Measurements from ENCODE around the gene PICALM. TPM values are rescaled to one million over a fixed set of nuclear protein-coding genes. Genes with fewer than 3 reads are reported as not detected.

The PICALM gene
- total and polyA plus RNA-seq, 4 donors: 19.3 to 317 (median 108) TPM

- no peak overlapping the region for H3K9ac ChIP-seq (ENCODE audit: low read depth in 1 of 2, low read length in 2 of 2)
- no peaks in the 10 kb centered on the region for H3K36me3 ChIP-seq (ENCODE audit: control insufficient read depth in 4 of 4, insufficient read depth in 3 of 4, low read depth in 1 of 4, low read length in 3 of 4)
- peaks cover 0 to 2% (median 0%) of the 10 kb centered on the region in 4 donors for H3K4me1 ChIP-seq (ENCODE audit: control insufficient read depth in 4 of 4, insufficient read depth in 4 of 4, low read length in 3 of 4)
- H3K27me3 ChIP-seq (ENCODE audit: control insufficient read depth in 4 of 4, insufficient read depth in 4 of 4, low read length in 3 of 4): no peaks in the 10 kb centered on the region
- no peaks in the 10 kb centered on the region for H3K9me3 ChIP-seq (ENCODE audit: control insufficient read depth in 4 of 4, low read length in 3 of 4)
- TF ChIP-seq, protein P1, sequence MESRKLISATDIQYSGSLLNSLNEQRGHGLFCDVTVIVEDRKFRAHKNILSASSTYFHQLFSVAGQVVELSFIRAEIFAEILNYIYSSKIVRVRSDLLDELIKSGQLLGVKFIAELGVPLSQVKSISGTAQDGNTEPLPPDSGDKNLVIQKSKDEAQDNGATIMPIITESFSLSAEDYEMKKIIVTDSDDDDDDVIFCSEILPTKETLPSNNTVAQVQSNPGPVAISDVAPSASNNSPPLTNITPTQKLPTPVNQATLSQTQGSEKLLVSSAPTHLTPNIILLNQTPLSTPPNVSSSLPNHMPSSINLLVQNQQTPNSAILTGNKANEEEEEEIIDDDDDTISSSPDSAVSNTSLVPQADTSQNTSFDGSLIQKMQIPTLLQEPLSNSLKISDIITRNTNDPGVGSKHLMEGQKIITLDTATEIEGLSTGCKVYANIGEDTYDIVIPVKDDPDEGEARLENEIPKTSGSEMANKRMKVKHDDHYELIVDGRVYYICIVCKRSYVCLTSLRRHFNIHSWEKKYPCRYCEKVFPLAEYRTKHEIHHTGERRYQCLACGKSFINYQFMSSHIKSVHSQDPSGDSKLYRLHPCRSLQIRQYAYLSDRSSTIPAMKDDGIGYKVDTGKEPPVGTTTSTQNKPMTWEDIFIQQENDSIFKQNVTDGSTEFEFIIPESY (IDR thresholded peaks at IDR 0.05): no peak
- TF ChIP-seq EGR1 (IDR thresholded peaks at IDR 0.05; ENCODE audit: low read depth in 2 of 2) (no peak), RXRA (IDR thresholded peaks at IDR 0.05) (no peak), CTCF (IDR thresholded peaks at IDR 0.05; ENCODE audit: low read depth, low read length, missing input control) (no peak), FOXA1 (IDR thresholded peaks at IDR 0.05) (no peak), TAF1 (conservative IDR thresholded peaks at IDR 0.05) (no peak)
- H3K4me3 ChIP-seq (ENCODE audit: low read depth in 1 of 3, low read length in 3 of 3): no peak overlapping the region
- no peak for DNase-seq (ENCODE audit: low spot score)
- WGBS: 89% methylated on average over 3 of the region's 3 CpGs
- no peak overlapping the region for H3K27ac ChIP-seq (ENCODE audit: low read depth in 1 of 2, low read length in 2 of 2)
These were observed 46.9 kb upstream of the PICALM start for GRCh38 chr11:86115542-86116385.

DNA sequence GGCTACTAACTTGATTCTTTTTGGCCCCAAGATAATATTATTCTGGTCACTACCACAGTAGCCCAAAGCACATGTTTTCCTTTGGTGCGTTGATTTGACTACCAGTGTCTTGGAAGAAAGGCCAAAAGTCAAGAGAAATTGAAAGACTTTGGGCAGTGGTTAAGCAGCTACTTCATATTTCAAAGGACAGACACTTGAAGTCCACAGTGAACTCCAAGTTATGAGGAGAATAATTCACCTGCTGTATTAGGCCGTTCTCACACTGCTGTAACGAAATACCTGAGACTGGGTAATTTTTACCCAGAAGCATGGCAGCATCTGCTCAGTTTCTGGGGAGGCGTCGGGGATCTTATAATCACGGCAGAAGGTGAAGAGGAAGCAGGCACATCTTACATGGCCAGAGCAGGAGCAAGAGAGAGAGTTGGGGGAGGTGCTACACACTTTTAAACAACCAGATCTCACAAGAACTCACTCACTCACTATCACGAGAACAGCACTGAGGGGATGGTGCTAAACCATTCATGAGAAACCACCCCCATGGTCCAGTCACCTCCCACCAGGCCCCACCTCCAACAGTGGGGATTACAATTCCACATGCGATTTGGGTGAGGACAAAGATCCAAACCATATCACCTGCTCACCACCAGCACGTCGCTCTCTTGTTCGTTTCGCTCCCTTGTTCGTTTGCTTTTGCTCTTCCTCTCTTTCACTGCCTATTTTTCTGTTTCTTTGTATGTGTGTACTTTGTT is 40.2 kb upstream of the PICALM start:
- TF ChIP-seq FOXA1 (IDR thresholded peaks at IDR 0.05) (no peak), RXRA (IDR thresholded peaks at IDR 0.05) (no peak), ATF3 (IDR thresholded peaks at IDR 0.05) (no peak), HNF4A (conservative IDR thresholded peaks at IDR 0.05) (no peak)
- H3K4me3 ChIP-seq (ENCODE audit: low read depth in 1 of 3, low read length in 3 of 3): no peak overlapping the region
- no peaks in the 10 kb centered on the region for H3K9me3 ChIP-seq (ENCODE audit: control insufficient read depth in 4 of 4, low read length in 3 of 4)
- no peaks in the 10 kb centered on the region for H3K4me1 ChIP-seq (ENCODE audit: control insufficient read depth in 4 of 4, insufficient read depth in 4 of 4, low read length in 3 of 4)
- H3K27me3 ChIP-seq (ENCODE audit: control insufficient read depth in 4 of 4, insufficient read depth in 4 of 4, low read length in 3 of 4): no peaks in the 10 kb centered on the region
- H3K36me3 ChIP-seq (ENCODE audit: control insufficient read depth in 4 of 4, insufficient read depth in 3 of 4, low read depth in 1 of 4, low read length in 3 of 4): no peaks in the 10 kb centered on the region
- no peak overlapping the region for H3K9ac ChIP-seq (ENCODE audit: low read depth in 1 of 2, low read length in 2 of 2)
- 89% methylated on average over 13 of the region's 13 CpGs for WGBS
- no peak overlapping the region for H3K27ac ChIP-seq (ENCODE audit: low read depth in 1 of 2, low read length in 2 of 2)
- no peak for DNase-seq (ENCODE audit: low spot score)

DNA sequence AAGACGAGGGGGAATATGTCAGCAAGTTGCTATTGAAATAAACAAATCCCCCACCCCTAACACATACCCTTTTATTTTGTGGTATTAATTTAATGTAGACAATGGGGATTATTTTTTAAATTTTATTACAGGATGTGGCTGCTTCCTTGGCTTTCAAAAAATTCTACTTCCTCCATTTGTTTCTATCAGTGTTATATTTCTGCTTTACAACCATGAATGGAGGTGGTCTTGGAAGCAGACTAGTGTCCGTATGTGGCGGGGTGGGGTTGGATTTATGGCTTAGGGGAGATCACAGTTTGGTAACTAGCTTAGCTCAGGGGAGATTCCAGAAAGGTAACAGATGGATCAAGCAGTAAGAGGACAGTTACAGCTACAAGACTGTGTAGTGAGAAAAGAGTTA is 39.3 kb upstream of the PICALM start:
- no peak overlapping the region for H3K27ac ChIP-seq (ENCODE audit: low read depth in 1 of 2, low read length in 2 of 2)
- no peaks in the 10 kb centered on the region for H3K9me3 ChIP-seq (ENCODE audit: control insufficient read depth in 4 of 4, low read length in 3 of 4)
- H3K4me3 ChIP-seq (ENCODE audit: low read depth in 1 of 3, low read length in 3 of 3): no peak overlapping the region
- 75% methylated on average over 3 of the region's 3 CpGs for WGBS
- no peaks in the 10 kb centered on the region for H3K36me3 ChIP-seq (ENCODE audit: control insufficient read depth in 4 of 4, insufficient read depth in 3 of 4, low read depth in 1 of 4, low read length in 3 of 4)
- TF ChIP-seq CTCF (IDR thresholded peaks at IDR 0.05; ENCODE audit: low read depth, low read length, missing input control) (no peak), FOXA2 (IDR thresholded peaks at IDR 0.05) (no peak), EGR1 (IDR thresholded peaks at IDR 0.05; ENCODE audit: low read depth in 2 of 2) (no peak), HNF4A (conservative IDR thresholded peaks at IDR 0.05) (no peak), YY1 (IDR thresholded peaks at IDR 0.05) (no peak), GABPA (IDR thresholded peaks at IDR 0.05 in 1 of 2, conservative IDR thresholded peaks at IDR 0.05 in 1 of 2) (no peak), FOXA1 (IDR thresholded peaks at IDR 0.05) (no peak), SP1 (IDR thresholded peaks at IDR 0.05) (no peak), ATF3 (IDR thresholded peaks at IDR 0.05) (no peak), TAF1 (conservative IDR thresholded peaks at IDR 0.05) (no peak), JUND (IDR thresholded peaks at IDR 0.05) (no peak)
- TF ChIP-seq, protein P1 (IDR thresholded peaks at IDR 0.05): no peak
- H3K27me3 ChIP-seq (ENCODE audit: control insufficient read depth in 4 of 4, insufficient read depth in 4 of 4, low read length in 3 of 4): no peaks in the 10 kb centered on the region
- DNase-seq (ENCODE audit: low spot score): no peak
- no peaks in the 10 kb centered on the region for H3K4me1 ChIP-seq (ENCODE audit: control insufficient read depth in 4 of 4, insufficient read depth in 4 of 4, low read length in 3 of 4)
- no peak overlapping the region for H3K9ac ChIP-seq (ENCODE audit: low read depth in 1 of 2, low read length in 2 of 2)

All from liver (tissue), 9 donors.